Measurements from ENCODE around the gene PXDC1.

Gene PXDC1

DNA sequence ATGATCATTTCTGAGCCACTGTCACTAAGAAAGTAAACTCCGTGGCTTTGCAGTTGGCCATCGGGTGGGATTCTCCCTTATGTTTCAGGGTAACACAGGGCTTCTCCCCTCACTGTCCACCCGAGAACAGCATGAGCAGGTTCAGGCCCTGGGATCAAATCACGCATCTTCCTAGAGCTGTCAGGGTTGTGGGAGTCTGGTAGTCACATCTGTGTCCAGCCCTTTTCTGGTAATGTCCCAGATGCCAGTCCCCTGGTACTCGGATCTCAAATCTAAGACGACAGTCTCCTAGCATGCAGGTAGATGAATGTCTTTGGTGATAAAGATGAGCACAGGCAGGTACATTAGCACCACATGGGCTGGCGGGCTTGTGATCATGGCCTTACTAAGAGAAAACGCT lies 4.8 kb downstream of the PXDC1 start:
- DNase-seq = no peak

DNA sequence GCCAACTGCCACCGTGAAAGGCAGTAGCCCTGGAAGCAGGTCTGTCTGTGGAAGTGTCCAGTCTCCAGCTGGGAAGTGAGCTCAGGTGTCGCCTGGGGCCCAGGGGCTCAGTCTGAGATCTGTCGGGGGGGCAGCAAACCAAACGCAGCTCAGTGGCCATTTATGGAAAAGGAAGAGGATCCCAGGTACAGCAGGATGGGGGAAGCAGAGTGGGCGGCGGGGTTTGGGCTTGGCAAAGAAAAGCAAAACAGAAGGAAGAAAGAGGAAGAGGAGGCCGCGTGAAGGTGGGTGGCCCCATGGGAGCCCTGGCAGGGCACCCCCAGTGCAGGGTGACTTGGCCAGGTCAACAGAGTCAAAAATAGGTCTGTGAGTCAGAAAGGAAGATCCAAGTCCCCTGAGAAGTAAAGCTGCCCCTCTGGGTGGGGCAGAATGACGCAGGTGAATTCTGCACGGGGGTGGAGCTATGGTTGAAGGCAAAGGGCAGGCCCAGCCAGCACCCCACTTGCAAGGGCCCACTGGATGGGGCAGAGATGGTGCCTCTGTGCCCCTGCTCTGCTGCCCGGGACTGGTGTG lies 5.3 kb downstream of the PXDC1 start:
- DNase-seq = no peak

DNA sequence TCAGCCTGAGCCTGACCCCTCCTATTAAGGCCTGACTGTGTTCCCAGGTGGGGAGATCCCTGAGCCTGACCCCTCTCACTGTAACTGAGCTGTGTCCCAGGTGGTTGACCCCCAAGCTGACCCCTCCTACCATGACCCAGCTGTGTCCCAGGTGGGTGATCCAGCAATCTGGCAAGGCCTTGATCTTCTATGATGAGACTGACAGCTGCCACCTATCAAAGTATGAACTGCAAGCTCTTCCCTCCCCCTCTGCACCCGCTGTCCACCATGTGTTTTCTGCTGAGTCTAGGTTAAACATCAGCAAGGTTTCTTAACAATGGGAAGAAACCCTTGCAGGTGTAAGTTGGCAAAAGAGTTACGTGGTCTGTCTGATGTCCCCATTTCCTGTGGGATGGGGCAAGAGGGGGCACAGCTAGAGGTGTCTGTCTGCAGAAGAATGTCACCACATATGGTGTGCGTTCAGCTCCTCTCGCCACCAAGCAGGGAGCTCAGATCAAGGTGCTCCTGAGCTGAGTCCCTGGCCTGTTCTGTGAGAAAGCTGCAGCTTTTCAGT lies 5.9 kb downstream of the PXDC1 start:
- no peak for DNase-seq

DNA sequence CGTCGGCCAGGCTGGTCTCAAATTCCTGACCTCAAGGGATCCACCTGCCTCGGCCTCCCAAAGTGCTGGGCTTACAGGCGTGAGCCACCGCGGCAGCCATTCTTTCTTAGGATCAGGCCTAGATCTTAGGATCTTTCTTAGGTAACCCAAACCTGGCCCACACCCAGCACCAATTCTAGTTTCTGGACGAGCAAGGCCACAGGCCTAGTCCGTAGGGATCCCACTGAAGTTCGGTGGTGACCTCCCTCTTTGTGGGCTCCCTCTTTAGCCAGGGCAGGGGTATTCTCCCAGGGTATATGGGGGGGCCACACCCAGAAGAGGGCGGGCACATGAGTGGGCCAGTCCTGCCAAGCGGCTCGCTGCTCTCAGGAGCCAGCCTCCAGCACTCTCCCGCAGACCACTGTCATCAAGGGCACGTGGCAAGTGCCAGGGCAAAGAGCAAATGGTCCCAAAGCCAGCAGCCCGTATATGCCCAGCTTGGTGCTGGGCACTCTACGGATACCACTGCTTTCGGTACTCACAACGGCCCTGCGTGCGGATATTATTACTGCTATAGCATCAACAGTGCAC lies 6.5 kb downstream of the PXDC1 start:
- no peak for DNase-seq

DNA sequence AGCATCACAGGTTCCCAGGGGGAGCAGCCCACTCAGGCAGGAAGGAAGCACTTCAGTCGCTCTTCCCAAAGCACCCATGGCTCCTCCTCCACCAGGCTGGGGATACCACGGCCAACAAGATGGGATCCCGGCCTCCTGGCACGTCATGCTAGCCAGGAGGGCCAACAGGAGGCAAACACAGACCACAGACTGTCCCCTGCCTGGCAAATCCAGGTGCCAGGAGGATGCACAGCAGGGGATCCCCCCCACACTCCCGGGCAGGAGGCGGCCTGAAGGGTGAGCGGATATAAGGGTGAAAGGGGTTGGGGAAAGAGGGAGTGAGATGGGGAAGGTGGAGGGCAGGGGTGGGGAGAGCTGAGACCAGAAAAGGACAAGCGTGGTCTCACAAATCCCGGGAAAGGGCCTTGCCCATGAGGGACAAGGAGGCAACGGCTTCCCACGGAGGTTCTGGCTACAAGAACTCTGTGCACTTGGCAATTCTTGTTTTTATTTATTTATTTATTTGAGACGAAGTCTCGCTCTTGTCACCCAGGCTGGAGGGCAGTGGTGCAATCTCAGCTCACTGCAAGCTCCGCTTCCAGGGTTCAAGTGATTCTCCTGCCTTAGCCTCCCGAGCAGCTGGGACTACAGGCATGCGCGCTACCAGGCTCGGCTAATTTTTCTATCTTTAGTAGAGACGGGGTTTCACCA lies 7.2 kb downstream of the PXDC1 start:
- DNase-seq = no peak

DNA sequence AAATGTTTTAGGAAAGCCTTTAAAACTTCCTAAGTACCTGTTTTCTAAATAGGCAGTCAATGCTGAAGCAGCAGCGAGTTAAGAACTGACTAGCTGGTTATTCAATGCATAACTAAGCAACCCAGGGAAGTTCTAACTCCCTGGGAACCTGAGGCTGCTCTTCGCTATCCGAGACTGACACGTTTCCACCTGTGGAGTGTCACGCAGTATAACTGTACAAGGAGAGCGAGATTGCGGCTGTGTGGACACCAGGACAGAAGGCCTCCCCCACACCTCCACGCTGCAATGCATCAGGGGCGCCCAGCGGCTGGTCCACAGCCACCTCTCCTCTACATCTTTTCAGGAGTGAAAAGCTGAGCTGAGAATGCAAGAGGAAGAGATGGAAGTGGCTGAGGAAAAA lies 8.0 kb downstream of the PXDC1 start:
- no peak for DNase-seq

DNA sequence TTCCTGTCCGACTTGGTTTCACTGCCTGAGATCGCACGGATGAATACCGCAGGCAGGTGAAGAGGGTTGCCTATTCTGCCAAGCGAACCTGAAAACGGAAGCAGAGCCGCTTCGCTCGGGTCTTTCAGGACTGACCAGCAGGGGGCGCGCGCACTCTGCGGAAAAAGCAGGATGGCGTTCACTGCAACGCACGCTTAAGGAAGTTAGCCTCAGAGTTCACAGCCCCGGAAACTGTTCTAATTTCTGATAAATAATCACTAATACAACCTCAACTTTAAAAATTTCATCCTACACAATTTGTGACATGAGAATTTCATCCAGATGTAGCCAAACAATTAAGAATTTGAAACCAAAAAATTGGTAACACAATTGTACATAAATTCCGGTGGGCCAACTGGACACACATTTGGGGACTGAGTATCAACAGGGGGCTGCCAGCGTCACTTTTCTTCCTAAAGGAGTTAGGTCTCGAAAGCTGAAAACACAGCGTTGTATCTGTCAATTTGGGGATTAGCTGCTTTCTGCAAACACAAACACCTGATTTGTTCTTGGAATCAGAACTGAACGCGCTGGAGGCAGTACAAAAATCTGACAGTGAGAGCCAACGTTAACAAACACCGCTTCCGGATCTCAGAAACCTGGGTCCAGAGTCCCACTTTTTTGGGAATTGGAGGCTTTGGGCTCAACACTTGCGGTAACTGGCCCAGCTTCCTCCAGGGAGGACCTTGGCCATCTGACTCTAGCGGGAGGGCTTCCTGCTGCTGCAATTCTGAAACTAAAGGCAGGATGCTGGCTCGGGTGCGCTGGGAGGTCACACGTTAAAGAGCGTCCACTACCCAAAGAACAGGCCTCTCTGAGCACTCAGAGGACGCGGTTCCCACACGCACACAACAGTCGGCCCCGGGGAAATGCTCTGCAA lies 8.8 kb downstream of the PXDC1 start:
- DNase-seq = peak; percentile 63 to 91 (median 83)

DNA sequence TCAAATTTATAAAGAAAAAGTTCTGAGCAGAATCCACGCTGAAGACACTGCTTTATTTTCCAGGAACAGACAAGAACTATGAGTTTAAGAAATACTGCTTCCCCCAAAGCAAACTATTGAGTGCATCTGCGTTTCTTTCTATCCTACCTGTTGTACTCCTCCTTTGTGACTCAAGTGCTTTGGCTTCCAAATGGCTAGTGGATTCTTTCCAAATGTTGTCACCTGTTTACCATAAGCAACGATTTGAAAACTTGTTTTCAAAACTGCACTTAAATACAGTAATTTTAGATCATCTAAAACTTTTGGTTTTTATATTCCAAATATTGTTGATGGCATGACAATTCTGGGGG lies 9.5 kb downstream of the PXDC1 start:
- no peak for DNase-seq

DNA sequence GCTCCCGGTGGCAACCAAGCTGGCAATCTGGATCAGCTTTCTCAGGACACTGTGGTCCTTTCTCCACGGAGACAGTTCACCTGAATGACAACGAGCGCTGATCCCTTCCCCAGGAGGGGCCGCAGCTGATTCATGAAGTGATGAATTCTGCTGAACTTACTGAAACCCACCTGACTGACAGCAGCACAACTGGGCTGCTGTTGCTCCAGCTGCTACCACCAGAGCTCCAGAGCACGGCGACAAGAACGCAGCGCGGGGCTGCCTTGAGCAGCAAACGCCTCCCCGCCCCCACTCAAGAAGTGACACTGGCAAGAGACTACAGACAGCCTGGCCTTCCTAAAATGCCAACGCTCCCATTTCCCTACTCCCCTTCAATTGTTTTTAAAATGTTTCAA lies 10.0 kb downstream of the PXDC1 start:
- no peak for DNase-seq

DNA sequence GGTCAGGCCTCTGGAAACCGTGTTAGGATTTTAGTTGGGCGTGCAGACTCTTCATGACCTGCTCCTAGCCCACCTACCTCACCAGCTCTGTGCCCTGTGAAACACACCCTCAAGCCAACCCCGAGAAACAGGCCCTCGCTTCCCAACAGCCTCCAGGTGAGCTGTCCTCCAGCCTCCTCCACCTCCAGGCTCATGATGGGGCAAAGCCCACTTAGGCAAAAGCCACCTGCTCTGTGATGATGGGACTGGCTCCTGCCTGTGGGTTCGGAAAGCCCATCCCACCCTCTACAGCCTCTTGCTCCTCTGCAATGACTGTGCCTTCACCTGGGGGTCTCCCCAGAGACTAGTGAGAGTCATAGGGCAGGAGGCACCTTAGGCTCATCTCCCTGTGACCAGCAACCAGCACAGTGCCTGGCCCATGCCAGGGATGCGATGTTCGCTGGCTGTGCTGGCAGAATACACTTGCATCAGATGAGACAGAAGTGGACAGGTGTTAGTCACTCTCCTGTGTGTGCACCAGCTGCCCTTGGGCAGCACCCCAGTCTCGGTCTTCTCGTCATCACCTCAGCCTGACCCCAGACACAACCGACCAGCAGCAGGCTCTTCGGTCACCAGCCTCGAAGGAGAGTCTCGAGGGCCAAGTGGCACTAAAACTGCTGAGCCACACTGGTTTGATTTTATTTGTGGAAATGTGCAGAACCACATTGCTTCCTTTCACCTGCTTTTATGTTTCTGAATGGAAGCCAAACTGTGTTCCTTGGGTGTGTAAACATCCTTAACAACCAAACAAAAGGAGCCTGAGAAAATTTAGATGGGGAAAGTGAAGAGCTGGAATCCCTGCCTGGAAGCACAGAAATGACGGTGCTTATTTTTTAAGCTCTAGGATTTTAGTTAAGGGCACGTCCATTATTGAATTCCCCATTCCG lies 10.7 kb downstream of the PXDC1 start:
- no peak for DNase-seq

DNA sequence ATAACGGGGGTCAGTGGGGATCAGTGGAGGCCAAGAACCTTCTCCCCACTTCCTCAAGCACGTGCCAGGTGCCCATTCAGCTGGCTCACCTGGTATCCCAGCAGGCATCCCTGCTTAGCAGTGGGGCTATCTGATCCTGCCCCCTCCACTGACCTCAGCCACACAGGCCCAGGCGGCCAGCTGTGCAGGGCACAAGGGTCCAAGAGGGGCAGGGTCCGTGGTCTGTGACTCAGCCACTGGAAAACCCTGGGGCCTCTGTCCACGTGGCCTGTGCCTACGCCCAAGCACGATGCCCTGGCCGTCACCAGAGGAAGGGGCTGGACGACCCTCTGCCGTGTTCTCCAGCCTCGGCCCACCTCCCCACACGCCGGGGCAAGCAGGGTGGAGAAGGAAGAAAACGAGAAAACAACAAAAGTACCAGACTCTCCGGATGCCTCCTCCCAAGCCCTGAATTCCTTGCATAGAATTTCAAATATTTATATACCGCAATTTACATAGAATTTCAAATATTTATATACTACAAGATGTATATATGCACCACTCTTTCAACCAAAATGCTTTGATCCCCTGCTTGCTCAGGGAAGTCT lies 12.1 kb downstream of the PXDC1 start:
- no peak for DNase-seq

DNA sequence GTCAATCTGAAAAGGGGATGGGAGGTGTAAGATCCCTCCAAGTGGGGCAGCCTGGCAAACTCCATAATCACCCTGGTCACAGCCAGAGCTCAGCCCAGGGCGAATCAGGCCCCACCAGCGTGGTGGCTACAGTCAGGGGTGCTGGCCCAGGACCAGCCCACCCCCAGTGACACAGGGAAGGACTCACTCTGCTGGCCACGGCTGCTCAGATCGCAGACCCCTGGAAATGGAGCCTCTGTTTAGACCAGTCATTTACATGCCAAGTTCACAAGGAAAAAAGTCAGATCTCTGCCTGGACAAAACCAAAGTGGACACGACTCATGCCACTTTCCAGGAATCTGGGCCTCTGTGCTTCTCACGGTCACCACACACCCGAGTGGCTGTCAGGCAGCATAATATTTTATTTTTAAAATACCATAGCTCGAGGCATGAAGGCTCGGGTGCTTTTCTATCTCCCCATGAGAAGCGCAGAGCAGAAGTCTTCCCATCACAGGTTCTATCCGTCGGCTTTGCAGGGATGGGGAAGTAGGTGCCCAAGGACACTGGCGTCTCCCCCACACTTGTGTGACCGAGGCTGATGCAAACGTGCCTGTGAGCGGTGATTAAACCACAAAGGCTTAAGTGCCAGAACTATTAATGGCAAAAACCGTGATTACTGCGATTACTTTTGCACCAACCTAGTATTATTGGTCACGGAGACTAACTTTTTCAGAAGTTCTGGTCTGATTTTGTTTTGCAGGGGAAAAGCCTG lies 13.0 kb downstream of the PXDC1 start:
- DNase-seq = no peak

DNA sequence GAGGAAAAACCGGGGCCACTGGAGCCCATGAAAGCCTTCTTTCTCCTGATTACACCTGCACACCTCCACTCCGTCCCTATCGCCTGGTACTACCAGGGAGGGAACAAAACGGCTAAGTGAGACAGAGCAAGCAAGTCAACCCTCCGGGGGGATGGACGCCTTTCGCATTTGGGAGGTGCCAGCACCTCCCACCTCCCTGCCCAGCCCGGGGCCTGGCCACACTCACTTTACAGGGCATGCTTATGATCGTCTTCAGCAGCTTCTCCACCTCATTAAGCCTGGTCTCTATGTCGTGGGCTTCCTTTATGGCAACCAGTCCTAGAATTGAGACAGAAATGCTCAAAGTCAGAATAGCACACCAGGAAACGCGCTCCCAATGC lies 13.7 kb downstream of the PXDC1 start:
- DNase-seq = no peak

DNA sequence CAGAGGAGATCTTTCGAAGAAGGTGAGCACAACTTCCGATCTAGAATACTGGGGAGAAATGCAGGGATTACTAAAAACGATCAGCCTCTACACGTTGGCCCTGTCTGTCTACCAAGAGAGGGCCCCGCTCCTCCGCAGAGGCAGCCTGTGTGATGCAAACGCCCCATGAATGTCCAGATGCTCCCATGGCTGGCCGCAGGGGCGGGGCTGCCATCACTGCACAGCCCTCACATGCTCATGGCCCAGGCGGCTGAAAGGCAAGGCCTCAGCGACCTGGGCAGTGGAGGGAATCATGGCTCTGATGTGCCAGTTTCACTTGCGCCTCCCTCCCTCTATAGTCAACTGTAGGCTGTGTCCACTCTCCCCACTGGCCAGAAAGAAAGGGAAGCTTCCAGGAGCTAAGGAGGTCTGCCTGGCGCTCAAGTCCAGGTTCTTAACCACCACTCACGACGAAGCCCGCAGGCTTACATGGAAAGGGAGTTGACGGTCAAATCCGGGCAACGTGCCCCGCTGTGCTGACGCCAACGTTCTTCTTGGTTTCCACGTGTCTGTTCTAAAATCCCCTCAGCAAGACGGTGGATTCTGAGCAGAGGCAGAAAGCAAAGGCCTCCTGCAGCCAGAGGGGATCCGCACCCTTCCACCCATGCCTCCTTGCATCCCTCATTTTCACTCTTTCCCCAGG lies 14.2 kb downstream of the PXDC1 start:
- no peak for DNase-seq

DNA sequence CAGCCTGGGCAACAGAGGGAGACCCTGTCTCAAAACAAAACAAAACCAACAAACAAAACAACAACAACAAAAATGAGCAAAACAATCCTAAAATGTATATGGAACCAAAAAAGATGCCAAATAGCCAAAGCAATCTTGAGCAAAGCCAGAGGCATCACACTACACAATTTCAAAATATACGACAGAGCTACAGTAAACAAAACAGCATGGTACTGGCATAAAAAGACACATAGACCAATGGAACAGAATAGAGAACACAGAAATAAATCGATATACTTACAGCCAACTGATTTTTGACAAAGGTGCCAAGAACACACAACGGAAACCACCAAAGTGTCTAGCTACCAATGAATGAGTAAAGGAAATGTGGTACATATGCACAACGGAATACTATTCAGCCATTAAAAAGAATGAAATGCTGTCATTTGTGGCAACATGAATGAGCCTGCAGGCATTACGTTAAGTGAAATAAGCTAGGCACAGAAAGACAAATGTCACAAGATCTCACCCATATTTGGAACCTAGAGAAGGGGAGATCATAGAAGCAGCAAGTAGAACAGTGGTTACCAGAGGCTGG lies 16.4 kb downstream of the PXDC1 start:
- DNase-seq = no peak

DNA sequence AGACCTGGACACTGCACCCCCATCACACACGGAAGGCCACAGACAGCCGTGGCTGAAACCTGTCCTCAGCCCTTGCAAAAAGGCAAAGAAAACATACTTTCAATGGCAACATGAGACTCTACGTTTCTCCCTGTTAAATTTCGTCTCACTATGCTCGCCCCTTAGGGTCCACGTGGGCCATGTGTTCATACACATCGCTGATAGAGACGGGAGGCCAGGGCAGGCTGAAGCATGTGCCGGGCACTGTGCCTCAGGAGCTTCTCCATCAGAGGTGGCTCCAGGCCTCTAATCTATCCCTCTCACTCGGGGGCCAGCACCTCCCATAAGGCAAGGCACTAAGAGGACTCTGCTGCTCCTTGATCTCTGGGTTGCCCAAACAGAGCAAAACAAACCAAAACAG lies 17.5 kb downstream of the PXDC1 start:
- DNase-seq = no peak

DNA sequence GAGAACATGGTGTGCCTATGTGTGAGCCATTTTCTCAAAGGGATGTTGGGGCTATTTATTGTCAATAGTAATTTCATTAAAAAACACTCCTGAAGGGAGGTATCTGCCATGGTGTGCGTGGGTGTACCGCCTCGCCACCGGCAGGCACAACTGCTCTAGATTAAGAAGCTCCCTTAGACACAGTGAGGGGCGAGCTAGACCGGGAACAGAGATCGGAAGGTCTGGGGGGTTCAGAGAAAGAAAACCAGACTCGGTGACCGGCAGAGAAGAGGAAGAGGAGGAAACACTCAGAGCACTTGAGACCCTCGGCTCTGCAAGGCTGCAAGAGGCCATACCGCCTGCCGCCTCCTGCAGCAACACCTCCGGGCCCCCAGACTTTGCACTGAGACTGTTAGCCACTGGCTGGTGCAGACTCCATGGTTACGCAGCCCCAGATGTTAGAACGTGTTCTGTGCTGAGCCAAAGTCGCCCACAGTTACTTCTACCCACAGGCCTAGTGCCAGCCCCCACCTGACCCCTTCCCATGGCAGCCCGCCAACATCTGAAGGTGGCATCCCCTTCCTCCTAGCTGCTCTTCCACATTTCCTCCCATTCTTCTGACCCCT lies 18.1 kb downstream of the PXDC1 start:
- no peak for DNase-seq

DNA sequence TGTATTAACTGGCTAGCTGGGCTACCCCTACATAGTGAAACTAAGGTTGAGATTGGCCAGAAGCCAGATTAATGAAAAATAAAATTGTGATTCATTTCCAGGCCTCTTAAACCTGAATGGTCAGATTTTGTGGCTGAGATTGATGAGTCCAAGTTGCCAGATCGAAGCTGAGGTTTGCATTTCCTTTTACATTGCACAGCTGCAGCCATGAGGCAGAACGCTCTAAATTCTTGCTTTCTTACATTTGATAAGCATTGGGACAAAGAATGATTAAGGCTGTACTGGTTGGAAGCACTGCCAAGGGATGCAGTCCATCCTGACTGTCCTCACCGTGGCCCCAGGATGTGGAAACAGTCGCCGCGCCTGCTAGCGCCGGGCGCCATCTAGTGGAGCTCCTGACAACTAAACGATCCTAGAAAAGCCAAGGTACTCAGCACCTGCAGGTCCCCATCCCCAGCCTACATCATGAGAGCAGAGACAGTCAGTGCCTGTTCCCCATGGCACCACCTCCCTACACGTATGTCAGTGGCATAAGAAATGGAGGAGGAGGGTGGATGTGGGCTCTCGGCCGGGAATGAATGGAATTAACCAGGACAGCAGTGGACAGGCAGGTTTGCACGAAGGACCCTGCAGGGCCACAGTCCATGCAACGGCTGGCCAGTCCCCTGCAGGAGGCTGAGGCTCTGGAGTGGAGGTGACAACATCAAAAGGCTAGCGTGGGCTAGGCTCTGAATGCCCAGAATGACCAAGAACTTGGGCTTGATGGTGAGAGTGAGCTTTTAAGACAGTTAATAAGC lies 19.0 kb downstream of the PXDC1 start:
- peak; percentile 40 to 68 (median 52) for DNase-seq

DNA sequence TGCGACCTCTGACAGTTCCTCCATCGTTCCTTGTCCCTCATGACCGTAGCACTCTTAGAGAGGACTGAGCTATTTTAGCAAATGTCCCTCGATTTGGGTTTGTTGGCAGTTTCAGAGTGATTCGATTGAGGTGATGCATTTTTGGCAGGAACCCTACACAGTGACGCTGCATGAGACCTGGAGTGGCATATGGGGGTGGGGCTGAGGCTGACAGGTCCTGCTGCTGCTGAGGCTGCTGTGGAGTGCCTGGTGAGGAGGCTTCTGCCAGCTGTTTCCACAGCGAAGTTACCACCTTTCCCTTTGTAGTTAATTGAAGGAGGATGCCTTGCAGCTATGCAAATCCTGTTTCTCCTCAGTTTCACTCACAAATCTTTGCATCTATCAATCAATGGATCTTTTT lies 19.8 kb downstream of the PXDC1 start:
- DNase-seq = no peak

Measured in stimulated activated naive CD4-positive, alpha-beta T cell (primary cell).